ENCODE measurements around the gene HDGFL2.

DNA sequence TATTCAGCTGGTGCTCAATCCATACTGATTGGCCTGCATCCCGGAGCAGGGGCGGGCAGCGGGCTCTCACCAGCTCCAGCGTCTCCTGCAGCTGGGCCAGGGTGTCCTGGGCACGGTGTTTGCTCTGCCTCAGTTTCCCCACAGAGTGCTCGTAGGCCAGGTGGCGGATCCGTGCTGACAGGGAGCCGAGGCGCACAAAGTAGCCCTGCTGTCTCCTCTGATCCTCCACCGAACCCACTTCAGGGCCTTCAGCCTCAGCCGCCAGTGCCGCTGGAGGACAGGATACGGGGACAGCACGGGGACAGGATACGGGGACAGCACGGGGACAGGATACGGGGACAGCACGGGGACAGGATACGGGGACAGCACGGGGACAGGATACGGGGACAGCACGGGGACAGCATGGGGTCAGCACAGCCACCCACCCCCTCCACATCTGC, 53.5 kb downstream of the HDGFL2 start:
- TF ChIP-seq, protein P1, sequence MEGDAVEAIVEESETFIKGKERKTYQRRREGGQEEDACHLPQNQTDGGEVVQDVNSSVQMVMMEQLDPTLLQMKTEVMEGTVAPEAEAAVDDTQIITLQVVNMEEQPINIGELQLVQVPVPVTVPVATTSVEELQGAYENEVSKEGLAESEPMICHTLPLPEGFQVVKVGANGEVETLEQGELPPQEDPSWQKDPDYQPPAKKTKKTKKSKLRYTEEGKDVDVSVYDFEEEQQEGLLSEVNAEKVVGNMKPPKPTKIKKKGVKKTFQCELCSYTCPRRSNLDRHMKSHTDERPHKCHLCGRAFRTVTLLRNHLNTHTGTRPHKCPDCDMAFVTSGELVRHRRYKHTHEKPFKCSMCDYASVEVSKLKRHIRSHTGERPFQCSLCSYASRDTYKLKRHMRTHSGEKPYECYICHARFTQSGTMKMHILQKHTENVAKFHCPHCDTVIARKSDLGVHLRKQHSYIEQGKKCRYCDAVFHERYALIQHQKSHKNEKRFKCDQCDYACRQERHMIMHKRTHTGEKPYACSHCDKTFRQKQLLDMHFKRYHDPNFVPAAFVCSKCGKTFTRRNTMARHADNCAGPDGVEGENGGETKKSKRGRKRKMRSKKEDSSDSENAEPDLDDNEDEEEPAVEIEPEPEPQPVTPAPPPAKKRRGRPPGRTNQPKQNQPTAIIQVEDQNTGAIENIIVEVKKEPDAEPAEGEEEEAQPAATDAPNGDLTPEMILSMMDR (IDR thresholded peaks at IDR 0.05), result no peak
- no peak for TF ChIP-seq POLR2A (IDR thresholded peaks at IDR 0.05)
